Activated naive CD4-positive, alpha-beta T cell (primary cell): Measurements from ENCODE around the gene OR4A5.
"Not testable (repeated sequence)": the region's sequence is repeated elsewhere in the genome, so short reads cannot be mapped to it uniquely, and the experiment has no call there.

Experiments used
- DNase-seq, 4 experiments: peaks; one replicate each; lab custom pipeline; 2025; lab: John Stamatoyannopoulos, UW

OR4A5 gene

GRCh38 chr11:54706532-54706931, at the start of gene OR4A5:
Gene OR4A5 (plus strand): TSS chr11:54706832. CDS start chr11:54706885, 53 bp downstream.
- DNase-seq = not testable (repeated sequence)

GRCh38 chr11:54720094-54720493, 13.5 kb downstream of the OR4A5 start:
- DNase-seq = not testable (repeated sequence)
